Upper lobe of left lung (tissue), 6 donors: ENCODE data around the gene MYMK. TPM values are rescaled to one million over a fixed set of nuclear protein-coding genes. Genes with fewer than 3 reads are reported as not detected.

Experiments
- ATAC-seq, 2 donors: fragments of 200-7000 bp; cut with Tn5 transposase; one replicate each; pipeline ENCODE4 v1.9.1; 2022; ENCODE audit warnings: mild to moderate bottlenecking in 2 of 2, moderate library complexity in 2 of 2; ENCODE audit not compliant: low FRiP score in 2 of 2
- DNase-seq, 2 donors: peaks; one replicate each; pipeline ENCODE4 v3.0.0-alpha.2; 2019 to 2020
- H3K27ac ChIP-seq, 4 donors: fragments of 200-600 bp; sonication (generic); one replicate each; pipeline ENCODE4 v1.5.1; 2016 to 2019
- H3K27me3 ChIP-seq, 4 donors: fragments of 200-600 bp; sonication (generic); one replicate each; pipeline ENCODE4 v1.5.1; 2017 to 2019
- H3K36me3 ChIP-seq, 4 donors: fragments of 200-600 bp; sonication (generic); one replicate each; pipeline ENCODE4 v1.5.1; 2016 to 2019
- H3K4me1 ChIP-seq, 4 donors: fragments of 200-600 bp; sonication (generic); one replicate each; pipeline ENCODE4 v1.5.1; 2018 to 2019
- H3K4me3 ChIP-seq, 4 donors: fragments of 200-600 bp; sonication (generic); one replicate each; pipeline ENCODE4 v1.5.1; 2017 to 2019; ENCODE audit warnings: mild to moderate bottlenecking in 2 of 4, moderate library complexity in 1 of 4
- H3K9me3 ChIP-seq, 4 donors: fragments of 200-600 bp; sonication (generic); one replicate each; pipeline ENCODE4 v1.5.1; 2018 to 2019
- EP300 ChIP-seq, 4 donors: sonication (generic); formaldehyde crosslinking; IDR thresholded peaks; one replicate each; pipeline ENCODE4 v1.5.1; 2017; ENCODE audit warnings: antibody characterized with exemption in 4 of 4, control low read depth in 2 of 4
- POLR2A ChIP-seq, 4 donors: fragments of 450-650 bp; IDR thresholded peaks; one replicate each; pipeline ENCODE4 v1.5.1; 2016 to 2017; ENCODE audit warnings: antibody characterized with exemption in 4 of 4, mild to moderate bottlenecking in 2 of 4
- POLR2AphosphoS5 ChIP-seq, 2 donors: sonication (generic); formaldehyde crosslinking; IDR thresholded peaks; one replicate each; pipeline ENCODE4 v1.5.1; 2017; ENCODE audit warnings: antibody characterized with exemption in 2 of 2
- WGBS, 2 donors: methylation state at CpG; one replicate each; pipeline ENCODE4 v1.1.5; 2017 to 2018; 5-methylcytosine and 5-hydroxymethylcytosine counted together
- total RNA-seq, 6 donors: library from RNA; depleted of rRNA in 4 of 6; stranded (reverse); fragments of >200 nt in 4 of 6; gene quantifications; one replicate each; pipeline versions ENCODE4 v1.1.0 to v1.2.1, GENCODE V29; 2016 to 2021
- TF ChIP-seq, protein P1 (sequence below), 6 experiments: fragments of 450-650 bp in 4 of 6; fragments of 200-600 bp in 2 of 6; sonication (generic) in 2 of 6; IDR thresholded peaks; one replicate each; pipeline ENCODE4 v1.5.1; 2016 to 2019; ENCODE audit warnings: antibody characterized with exemption in 6 of 6
- donor health status: DM: no; HTN: no; CAD: no; lungs with moderate emphysema.
- donor health status: DM: no; HTN: yes; CAD: no; lungs with severe emphysema.

The MYMK gene
- not detected for total RNA-seq

DNA sequence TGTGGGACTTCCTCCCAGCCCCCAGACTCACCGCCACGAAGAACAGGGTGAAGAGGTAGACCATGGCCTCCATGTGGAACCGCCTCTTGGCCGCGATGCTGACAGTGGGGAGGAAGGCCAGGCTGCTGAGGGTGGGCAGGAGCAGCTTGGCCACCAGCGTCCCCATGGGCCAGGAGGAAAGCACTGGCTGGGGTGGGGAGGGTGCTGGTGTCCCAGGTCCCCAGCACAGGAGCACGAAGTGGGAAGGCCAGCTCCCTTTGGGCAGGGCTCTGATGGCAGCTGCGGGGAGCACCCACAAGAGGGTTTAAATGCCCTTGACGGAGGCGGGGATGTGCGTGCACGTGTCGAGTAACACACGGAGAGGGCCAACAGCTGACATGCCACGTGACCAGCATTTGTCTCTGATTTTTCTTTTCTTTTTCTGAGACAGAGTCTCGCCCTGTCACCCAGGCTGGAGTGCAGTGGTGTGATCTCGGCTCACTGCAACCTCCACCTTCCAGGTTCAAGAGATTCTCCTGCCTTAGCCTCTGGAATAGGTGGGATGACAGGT, at the start of gene MYMK:
Gene MYMK, minus strand, starts transcription at position 281 of the 550 bp plus-strand sequence. Its CDS starts 115 bp downstream, at position 166.
- Histone ChIP-seq H3K4me3 (no peak within 1 kb of the TSS), H3K36me3 (no peaks in the 10 kb centered on the region), H3K4me1 (peaks cover 15 to 19% (median 16%) of the 10 kb centered on the region in 4 donors), H3K27me3 (no peaks in the 10 kb centered on the region), H3K27ac (no peak within 1 kb of the TSS), H3K9me3 (no peaks in the 10 kb centered on the region)
- ATAC-seq (no peak), DNase-seq (peak in 1 of 2 donors; percentile 62)
- no peak for TF ChIP-seq POLR2AphosphoS5 (IDR thresholded peaks at IDR 0.05)
- TF ChIP-seq EP300 (IDR thresholded peaks at IDR 0.05) = no peak
- TF ChIP-seq POLR2A (IDR thresholded peaks at IDR 0.05) = no peak
- TF ChIP-seq, protein P1, sequence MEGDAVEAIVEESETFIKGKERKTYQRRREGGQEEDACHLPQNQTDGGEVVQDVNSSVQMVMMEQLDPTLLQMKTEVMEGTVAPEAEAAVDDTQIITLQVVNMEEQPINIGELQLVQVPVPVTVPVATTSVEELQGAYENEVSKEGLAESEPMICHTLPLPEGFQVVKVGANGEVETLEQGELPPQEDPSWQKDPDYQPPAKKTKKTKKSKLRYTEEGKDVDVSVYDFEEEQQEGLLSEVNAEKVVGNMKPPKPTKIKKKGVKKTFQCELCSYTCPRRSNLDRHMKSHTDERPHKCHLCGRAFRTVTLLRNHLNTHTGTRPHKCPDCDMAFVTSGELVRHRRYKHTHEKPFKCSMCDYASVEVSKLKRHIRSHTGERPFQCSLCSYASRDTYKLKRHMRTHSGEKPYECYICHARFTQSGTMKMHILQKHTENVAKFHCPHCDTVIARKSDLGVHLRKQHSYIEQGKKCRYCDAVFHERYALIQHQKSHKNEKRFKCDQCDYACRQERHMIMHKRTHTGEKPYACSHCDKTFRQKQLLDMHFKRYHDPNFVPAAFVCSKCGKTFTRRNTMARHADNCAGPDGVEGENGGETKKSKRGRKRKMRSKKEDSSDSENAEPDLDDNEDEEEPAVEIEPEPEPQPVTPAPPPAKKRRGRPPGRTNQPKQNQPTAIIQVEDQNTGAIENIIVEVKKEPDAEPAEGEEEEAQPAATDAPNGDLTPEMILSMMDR (IDR thresholded peaks at IDR 0.05) = no peak
- 92 to 95% methylated on average over 15 to 17 of the region's 17 CpGs for whole genome bisulfite sequencing, 2 donors

GRCh38 chr9:133573791-133574515, 49.2 kb upstream of the MYMK start:
- peaks cover 27 to 41% (median 32%) of the 10 kb centered on the region in 4 donors for H3K4me1 ChIP-seq
- peak in 1 of 2 donors; percentile 69 for DNase-seq
- no peak for TF ChIP-seq POLR2AphosphoS5 (IDR thresholded peaks at IDR 0.05)
- no peak for TF ChIP-seq POLR2A (IDR thresholded peaks at IDR 0.05)
- TF ChIP-seq, protein P1 (IDR thresholded peaks at IDR 0.05) = no peak
- TF ChIP-seq EP300 (IDR thresholded peaks at IDR 0.05) = no peak

DNA sequence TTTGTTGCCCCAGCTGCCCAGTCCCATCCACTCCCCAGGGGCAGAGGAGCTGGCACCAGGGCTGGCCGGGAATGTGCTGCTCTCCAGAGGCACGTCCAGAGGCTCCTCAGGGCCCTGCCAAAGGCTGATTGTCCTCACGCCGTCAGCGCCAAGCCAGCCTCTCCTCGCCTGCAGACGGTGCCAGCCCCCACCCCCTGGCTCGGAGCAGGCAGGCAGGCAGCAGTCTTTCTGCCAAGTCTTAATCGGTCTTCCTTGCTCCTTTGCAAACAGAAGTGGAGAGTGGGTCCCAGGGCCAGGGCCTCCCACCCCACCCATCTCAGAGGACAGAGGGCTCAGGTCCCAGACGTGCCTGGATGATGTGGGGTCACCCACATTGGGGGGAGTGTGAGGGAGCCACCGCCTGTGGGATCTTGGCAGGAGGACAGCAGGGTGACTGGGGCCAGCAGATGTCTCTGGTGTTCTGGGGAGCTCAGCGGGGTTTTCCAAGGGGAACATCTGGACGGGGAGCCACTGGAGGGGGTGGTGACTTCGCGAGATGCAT, 48.1 kb upstream of the MYMK start:
- peak in 1 of 2 donors; percentile 7 for ATAC-seq
- H3K36me3 ChIP-seq = peaks cover 0 to 11% (median 3%) of the 10 kb centered on the region in 4 donors
- H3K4me3 ChIP-seq = no peak overlapping the region
- TF ChIP-seq EP300 (IDR thresholded peaks at IDR 0.05) = no peak
- TF ChIP-seq POLR2AphosphoS5 (IDR thresholded peaks at IDR 0.05) = no peak
- TF ChIP-seq, protein P1 (IDR thresholded peaks at IDR 0.05) = no peak
- no peak for TF ChIP-seq POLR2A (IDR thresholded peaks at IDR 0.05)
- H3K27me3 ChIP-seq = no peaks in the 10 kb centered on the region
- WGBS, 2 donors = 39 to 60% methylated on average over 5 to 15 of the region's 15 CpGs
- H3K27ac ChIP-seq = peak overlapping the region in 2 of 4 donors; percentile 20 to 36
- no peaks in the 10 kb centered on the region for H3K9me3 ChIP-seq
- H3K4me1 ChIP-seq = peaks cover 27 to 41% (median 32%) of the 10 kb centered on the region in 4 donors
- peak; percentile 47 to 87 for DNase-seq

More at GRCh38 chr9:133573791-133574515, 49.2 kb upstream of the MYMK start:
- no peak overlapping the region for H3K4me3 ChIP-seq
- H3K27ac ChIP-seq = no peak overlapping the region
- no peaks in the 10 kb centered on the region for H3K9me3 ChIP-seq
- no peak for ATAC-seq
- 88 to 93% methylated on average over 15 to 18 of the region's 21 CpGs for WGBS, 2 donors
- H3K36me3 ChIP-seq = peaks cover 0 to 11% (median 3%) of the 10 kb centered on the region in 4 donors
- no peaks in the 10 kb centered on the region for H3K27me3 ChIP-seq

GRCh38 chr9:133571896-133572595, 47.3 kb upstream of the MYMK start:
- Histone ChIP-seq H3K4me3 (no peak overlapping the region), H3K27me3 (no peaks in the 10 kb centered on the region), H3K9me3 (no peaks in the 10 kb centered on the region), H3K36me3 (peaks cover 0 to 11% (median 3%) of the 10 kb centered on the region in 4 donors), H3K4me1 (peaks cover 22 to 35% (median 30%) of the 10 kb centered on the region in 4 donors), H3K27ac (peak overlapping the region in 1 of 4 donors; percentile 36)
- 82 to 87% methylated on average over 14 of the region's 20 CpGs for WGBS, 2 donors
- ATAC-seq (no peak), DNase-seq (peak in 1 of 2 donors; percentile 78)
- TF ChIP-seq EP300 (IDR thresholded peaks at IDR 0.05) (no peak), POLR2AphosphoS5 (IDR thresholded peaks at IDR 0.05) (no peak), POLR2A (IDR thresholded peaks at IDR 0.05) (no peak)
- TF ChIP-seq, protein P1 (IDR thresholded peaks at IDR 0.05) = no peak
